ENCODE data around the gene CPVL. TPM values are rescaled to one million over a fixed set of nuclear protein-coding genes. Genes with fewer than 3 reads are reported as not detected.
A peak's percentile ranks its signal among the peaks of the same experiment; 100 is the strongest.

Gene CPVL
- total and polyA plus RNA-seq, 11 donors = 68.8 to 247 (median 134) TPM

DNA sequence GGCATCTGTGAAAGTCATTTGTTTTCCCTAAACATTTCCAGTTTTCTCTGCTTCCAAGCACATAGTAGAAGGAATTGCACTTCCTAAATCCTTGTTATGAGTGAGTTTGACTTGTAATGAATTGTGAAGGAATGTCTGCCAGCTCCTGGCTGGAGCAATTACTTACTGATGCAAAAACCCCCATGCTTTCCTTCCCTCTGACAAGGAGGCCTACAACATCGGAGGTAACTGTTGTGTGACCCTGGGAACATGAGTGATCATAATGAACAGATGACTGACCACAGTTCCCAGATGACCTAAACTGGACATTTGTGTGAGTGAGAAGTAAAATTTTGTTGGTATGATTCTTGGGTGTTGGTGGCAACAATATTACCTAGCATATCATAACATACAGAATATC lies 21.4 kb upstream of the CPVL start:
- intact Hi-C loops (cut with DNase I) = no loop called here
- no peak for DNase-seq
- TF ChIP-seq CTCF (IDR thresholded peaks at IDR 0.05) (no peak), POLR2A (IDR thresholded peaks at IDR 0.05) (no peak)
- H3K27me3 ChIP-seq = no peaks in the 10 kb centered on the region
- H3K4me3 ChIP-seq = no peak overlapping the region
- H3K4me1 ChIP-seq = peaks cover 0 to 4% (median 0%) of the 10 kb centered on the region in 12 donors
- ATAC-seq = no peak
- peaks cover 0 to 13% (median 0%) of the 10 kb centered on the region in 12 donors for H3K9me3 ChIP-seq
- H3K36me3 ChIP-seq = peaks cover 0 to 5% (median 0%) of the 10 kb centered on the region in 9 donors
- no peak overlapping the region for H3K27ac ChIP-seq
- WGBS, 4 donors = 29 to 65% (median 51%) methylated on average over 1 of the region's 1 CpG

DNA sequence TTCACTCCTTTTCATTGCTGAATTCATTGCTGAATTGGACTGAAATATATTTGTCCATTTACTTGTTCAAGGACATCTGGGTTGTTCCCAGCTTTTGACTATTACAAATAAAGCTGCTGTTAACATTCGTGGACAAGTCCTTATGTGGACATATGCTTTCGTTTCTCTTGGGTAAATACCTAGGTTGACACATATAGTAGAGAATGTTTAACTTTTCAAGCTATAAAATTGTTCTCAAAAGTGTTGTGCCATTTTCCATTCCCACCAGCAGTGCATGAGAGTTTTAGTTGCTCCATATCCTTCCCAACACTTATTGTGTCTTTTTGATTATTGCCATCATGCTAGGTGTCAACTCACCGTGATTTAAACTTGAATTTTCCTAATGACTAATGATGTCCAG lies 17.5 kb upstream of the CPVL start:
- Histone ChIP-seq H3K9me3 (peaks cover 0 to 13% (median 0%) of the 10 kb centered on the region in 12 donors), H3K27ac (no peak overlapping the region), H3K4me1 (peaks cover 0 to 4% (median 0%) of the 10 kb centered on the region in 12 donors), H3K27me3 (no peaks in the 10 kb centered on the region), H3K36me3 (no peaks in the 10 kb centered on the region), H3K4me3 (no peak overlapping the region)
- intact Hi-C loops (cut with DNase I) = no loop called here
- ATAC-seq = no peak
- WGBS, 4 donors = 75 to 83% (median 77%) methylated on average over 3 of the region's 3 CpGs
- no peak for TF ChIP-seq POLR2A (IDR thresholded peaks at IDR 0.05)
- TF ChIP-seq CTCF (IDR thresholded peaks at IDR 0.05) = no peak
- DNase-seq = no peak

- Histone ChIP-seq H3K4me1 (peaks cover 0 to 6% (median 0%) of the 10 kb centered on the region in 12 donors), H3K27ac (no peak overlapping the region), H3K36me3 (no peaks in the 10 kb centered on the region), H3K9me3 (peaks cover 0 to 13% (median 0%) of the 10 kb centered on the region in 12 donors), H3K27me3 (no peaks in the 10 kb centered on the region), H3K4me3 (no peak overlapping the region)
- TF ChIP-seq CTCF (IDR thresholded peaks at IDR 0.05) = no peak
- no peak for TF ChIP-seq POLR2A (IDR thresholded peaks at IDR 0.05)
- WGBS, 4 donors = 59 to 69% (median 69%) methylated on average over 6 of the region's 6 CpGs
- ATAC-seq (peak in 2 of 4 donors; percentile 44 to 45), DNase-seq (no peak)
- intact Hi-C loops (cut with DNase I) = no loop called here
Measured at GRCh38 chr7:29162577-29162976, 16.2 kb upstream of the CPVL start.

DNA sequence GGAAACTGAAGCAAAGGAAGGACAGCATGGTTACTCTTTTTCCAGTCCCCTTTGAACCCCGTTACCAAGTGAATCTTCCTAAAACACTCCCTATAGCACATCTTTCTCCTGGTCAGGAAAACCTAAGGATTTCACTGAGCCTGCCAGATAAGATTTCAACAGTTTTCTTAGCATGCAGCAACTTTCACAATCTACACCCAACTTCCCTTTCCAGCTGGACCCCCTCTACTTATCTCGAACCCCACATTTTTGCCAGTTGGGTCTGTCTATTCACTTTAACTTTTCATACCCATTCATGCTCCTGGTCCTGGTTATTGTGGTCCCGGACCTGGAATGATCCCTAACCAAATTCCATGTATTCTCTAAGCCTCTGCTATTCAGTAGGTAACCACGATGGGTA lies 14.9 kb upstream of the CPVL start:
- 78 to 85% (median 82%) methylated on average over 4 of the region's 4 CpGs for WGBS, 4 donors
- Histone ChIP-seq H3K9me3 (peaks cover 0 to 13% (median 0%) of the 10 kb centered on the region in 12 donors), H3K4me1 (peaks cover 0 to 15% (median 8%) of the 10 kb centered on the region in 12 donors), H3K27me3 (no peaks in the 10 kb centered on the region), H3K27ac (no peak overlapping the region), H3K4me3 (no peak overlapping the region), H3K36me3 (no peaks in the 10 kb centered on the region)
- intact Hi-C loops (cut with DNase I) = no loop called here
- no peak for TF ChIP-seq CTCF (IDR thresholded peaks at IDR 0.05)
- TF ChIP-seq POLR2A (IDR thresholded peaks at IDR 0.05) = no peak
- no peak for DNase-seq
- ATAC-seq = no peak

Measured in heart left ventricle (tissue), 16 donors.